Epithelial cell of esophagus (primary cell): ENCODE data around the gene OBSL1.
A peak's percentile ranks its signal among the peaks of the same experiment; 100 is the strongest.

Source experiments
- DNase-seq: peaks from one replicate; pipeline ENCODE4 v3.0.0; 2010; ENCODE audit warnings: low read depth
- H3K4me3 ChIP-seq: 2 replicates; pipeline ENCODE4 v1.5.1; 2011; ENCODE audit warnings: mild to moderate bottlenecking, low read length, control low read depth
- TF ChIP-seq, protein P1 (sequence below): IDR thresholded peaks from 2 replicates; pipeline ENCODE4 v1.5.1; 2011; ENCODE audit warnings: low read depth, mild to moderate bottlenecking, low read length, control low read depth, inconsistent platforms; ENCODE audit not compliant: insufficient read depth; ENCODE audit errors: missing control alignments

Gene OBSL1

DNA sequence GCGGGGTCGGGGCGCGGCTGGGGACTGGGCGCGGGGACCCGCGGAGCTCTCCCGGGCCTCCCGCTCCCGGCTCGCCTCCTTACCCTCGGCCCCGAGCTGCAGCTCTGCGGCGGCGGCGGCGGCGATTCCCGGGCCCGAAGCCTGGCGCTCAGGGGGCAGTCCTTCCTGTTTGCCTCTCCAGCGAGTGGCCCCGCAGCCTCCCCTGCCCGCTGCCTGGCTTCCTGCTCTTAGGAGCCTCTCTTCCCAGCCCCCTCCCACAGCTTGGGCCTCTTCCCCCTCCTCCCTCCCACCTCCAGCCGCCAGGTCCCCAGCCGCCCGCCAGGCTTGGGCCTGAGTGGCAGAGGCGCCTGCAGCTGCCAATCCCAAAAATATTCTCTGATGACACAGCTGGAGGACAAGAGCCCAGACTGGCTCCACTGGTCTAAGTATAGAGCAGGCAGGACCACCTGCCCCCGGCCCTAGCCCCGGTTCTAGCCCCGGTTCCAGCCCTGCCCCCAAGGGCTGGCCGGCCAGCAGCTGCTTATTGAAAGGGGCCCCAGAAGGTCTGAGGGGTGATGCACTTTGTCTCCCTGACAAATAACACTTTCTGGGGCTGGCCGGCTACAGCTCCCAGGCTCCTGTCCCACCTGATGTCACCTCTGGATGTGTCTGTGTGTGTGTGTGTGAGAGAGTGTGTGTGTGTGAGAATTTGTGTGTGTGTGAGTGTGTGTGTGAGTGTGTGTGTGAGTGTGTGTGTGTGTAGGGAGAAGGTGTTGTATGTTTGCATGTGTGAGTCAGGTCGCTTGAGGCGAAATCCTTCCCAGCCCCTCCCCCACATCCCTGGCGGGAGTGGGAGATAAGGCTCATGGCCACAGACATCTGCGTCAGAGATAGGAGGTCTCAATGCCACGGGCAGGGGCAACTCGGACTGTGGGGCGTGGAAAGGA is at the start of gene OBSL1:
Gene OBSL1 (minus strand): TSS at position 229 of the 926 bp plus-strand sequence. CDS start 307 bp downstream, outside the sequence.
- peak; percentile 80 for DNase-seq
- H3K4me3 ChIP-seq = peak within 1 kb of the TSS; percentile 50
- TF ChIP-seq, protein P1, sequence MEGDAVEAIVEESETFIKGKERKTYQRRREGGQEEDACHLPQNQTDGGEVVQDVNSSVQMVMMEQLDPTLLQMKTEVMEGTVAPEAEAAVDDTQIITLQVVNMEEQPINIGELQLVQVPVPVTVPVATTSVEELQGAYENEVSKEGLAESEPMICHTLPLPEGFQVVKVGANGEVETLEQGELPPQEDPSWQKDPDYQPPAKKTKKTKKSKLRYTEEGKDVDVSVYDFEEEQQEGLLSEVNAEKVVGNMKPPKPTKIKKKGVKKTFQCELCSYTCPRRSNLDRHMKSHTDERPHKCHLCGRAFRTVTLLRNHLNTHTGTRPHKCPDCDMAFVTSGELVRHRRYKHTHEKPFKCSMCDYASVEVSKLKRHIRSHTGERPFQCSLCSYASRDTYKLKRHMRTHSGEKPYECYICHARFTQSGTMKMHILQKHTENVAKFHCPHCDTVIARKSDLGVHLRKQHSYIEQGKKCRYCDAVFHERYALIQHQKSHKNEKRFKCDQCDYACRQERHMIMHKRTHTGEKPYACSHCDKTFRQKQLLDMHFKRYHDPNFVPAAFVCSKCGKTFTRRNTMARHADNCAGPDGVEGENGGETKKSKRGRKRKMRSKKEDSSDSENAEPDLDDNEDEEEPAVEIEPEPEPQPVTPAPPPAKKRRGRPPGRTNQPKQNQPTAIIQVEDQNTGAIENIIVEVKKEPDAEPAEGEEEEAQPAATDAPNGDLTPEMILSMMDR = no peak

- H3K4me3 ChIP-seq = no peak overlapping the region
- TF ChIP-seq, protein P1 = no peak
- no peak for DNase-seq
Observed at GRCh38 chr2:219620546-219620945, 49.2 kb upstream of the OBSL1 start.

DNA sequence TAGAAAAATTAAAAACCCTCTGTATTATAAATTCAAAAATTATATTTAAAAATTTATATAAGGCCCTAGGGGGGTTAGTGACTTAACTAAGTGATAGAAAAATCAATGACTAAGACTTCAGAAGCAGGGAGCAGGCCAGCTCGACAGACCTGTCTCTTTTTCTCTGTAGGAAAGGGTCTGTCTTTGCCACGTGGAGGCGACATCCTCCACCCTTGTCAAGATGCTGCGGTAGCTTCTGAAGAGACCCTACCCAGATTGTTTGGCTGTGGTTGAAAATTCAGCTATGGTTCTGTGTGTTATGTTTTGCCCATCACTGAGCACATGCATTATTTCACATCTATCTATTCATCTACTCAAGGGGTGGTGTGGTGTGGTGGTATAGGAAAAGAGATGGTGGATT is 47.9 kb upstream of the OBSL1 start:
- H3K4me3 ChIP-seq = no peak overlapping the region
- TF ChIP-seq, protein P1 = no peak
- no peak for DNase-seq

- H3K4me3 ChIP-seq = no peak overlapping the region
- DNase-seq = no peak
- TF ChIP-seq, protein P1 = no peak
Observed at GRCh38 chr2:219618733-219619122, 47.4 kb upstream of the OBSL1 start.

GRCh38 chr2:219616550-219616949 is 45.2 kb upstream of the OBSL1 start:
- TF ChIP-seq, protein P1 = no peak
- no peak for DNase-seq
- H3K4me3 ChIP-seq = no peak overlapping the region

DNA sequence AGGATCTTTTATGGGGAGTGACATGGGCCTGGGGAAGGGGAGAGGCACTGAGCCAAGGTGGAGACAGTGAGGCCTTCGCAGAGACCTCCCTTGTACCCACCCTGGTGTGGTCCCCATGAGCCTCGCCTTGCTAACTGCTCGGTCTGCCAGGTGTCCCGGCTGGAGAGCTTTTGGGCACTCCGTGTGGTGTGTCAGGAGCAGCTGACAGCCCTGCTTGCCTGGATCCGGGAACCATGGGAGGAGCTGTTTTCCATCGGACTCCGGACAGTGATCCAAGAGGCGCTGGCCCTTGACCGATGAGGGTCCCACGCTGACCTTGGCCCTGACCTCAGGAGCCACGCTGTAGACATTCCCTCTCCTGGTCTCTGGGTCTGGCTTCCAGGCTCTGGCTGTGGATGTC is 44.6 kb upstream of the OBSL1 start:
- no peak for DNase-seq
- no peak overlapping the region for H3K4me3 ChIP-seq
- TF ChIP-seq, protein P1 = no peak
